Astrocyte of the cerebellum (primary cell): Measurements from ENCODE around the gene PLCD4.

Experiments used
- DNase-seq: peaks from one replicate; pipeline ENCODE4 v3.0.0-alpha.2; 2011; ENCODE audit warnings: low read depth
- H3K4me3 ChIP-seq: 2 replicates; pipeline ENCODE4 v1.5.1; 2011; ENCODE audit warnings: mild to moderate bottlenecking, low read depth, low read length, moderate library complexity
- in situ Hi-C: cut with HindIII; loops from 2 replicates; pipeline ENCODE4 v1.10.0; 2017; ENCODE audit warnings: low sequenced_read_pairs
- TF ChIP-seq, protein P1 (sequence below): IDR thresholded peaks from 2 replicates; pipeline ENCODE4 v1.5.1; 2012; ENCODE audit warnings: low read length, low read depth, moderate library complexity, mild to moderate bottlenecking; ENCODE audit errors: missing control alignments

PLCD4 gene

DNA sequence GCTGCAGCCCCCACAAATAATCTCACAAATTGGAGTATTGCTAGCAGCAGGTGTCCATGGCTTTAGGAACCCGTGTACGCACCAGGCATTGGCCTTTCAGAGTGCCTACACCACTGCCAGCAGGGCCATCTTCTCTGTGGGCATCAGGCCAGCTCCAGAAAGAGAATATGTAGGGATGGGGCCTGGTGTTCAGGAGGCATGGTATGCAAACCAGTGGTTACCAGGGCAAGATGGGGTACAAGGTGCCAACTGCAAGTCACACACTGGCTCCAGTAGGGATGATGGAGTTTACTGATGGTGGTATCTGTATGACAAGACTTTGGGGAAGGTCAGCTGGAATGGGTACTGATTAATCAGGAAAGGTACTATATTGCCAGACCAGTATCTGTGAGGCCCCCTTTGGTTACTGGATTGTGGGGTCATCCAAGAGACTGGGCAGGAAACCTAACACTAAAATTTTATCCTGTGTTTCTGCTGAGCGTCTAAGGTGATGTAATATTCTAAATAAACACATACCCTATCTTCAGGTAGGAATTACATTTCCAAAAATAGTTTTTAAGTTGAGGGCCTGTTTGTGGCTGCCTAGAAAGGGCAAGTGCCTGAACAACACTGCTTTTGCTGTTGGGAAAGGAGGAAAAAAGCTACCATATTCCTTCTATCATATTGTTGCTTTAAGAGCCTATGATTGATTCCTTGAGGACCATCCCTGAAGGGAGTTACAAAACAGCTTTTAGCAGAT lies 30.0 kb upstream of the PLCD4 start:
- no peak overlapping the region for H3K4me3 ChIP-seq
- DNase-seq: no peak
- in situ Hi-C loops: no loop called here
- TF ChIP-seq, protein P1, sequence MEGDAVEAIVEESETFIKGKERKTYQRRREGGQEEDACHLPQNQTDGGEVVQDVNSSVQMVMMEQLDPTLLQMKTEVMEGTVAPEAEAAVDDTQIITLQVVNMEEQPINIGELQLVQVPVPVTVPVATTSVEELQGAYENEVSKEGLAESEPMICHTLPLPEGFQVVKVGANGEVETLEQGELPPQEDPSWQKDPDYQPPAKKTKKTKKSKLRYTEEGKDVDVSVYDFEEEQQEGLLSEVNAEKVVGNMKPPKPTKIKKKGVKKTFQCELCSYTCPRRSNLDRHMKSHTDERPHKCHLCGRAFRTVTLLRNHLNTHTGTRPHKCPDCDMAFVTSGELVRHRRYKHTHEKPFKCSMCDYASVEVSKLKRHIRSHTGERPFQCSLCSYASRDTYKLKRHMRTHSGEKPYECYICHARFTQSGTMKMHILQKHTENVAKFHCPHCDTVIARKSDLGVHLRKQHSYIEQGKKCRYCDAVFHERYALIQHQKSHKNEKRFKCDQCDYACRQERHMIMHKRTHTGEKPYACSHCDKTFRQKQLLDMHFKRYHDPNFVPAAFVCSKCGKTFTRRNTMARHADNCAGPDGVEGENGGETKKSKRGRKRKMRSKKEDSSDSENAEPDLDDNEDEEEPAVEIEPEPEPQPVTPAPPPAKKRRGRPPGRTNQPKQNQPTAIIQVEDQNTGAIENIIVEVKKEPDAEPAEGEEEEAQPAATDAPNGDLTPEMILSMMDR: no peak

DNA sequence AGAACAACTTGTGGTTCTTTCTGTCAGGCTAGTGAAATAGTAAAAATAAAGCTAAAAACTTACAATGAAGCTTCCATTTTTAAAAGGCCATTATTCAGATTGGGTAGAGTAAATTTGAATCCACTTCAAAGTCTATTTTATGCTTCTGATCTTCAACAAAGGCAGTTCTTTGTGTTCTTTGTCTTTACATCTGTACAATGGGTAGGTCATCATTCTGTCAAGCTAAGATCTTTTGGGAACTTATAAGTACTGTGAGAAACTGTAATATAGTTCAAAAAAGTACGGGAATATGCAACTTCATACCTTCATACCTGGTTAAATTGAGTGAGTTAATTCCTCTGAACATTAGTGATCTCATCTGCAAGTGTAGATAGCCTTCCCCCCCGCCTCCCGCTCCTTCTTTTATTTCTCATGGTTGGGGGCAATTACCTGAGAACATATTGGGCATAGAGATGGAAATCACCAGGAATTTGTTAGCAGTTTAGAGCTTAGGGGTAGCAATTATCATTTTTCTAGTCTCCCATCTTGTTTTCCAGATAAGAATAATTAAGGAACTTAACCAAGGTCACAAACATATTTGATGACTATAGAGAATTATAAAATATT lies 29.3 kb upstream of the PLCD4 start:
- in situ Hi-C loops: no loop called here
- TF ChIP-seq, protein P1: no peak
- no peak for DNase-seq
- no peak overlapping the region for H3K4me3 ChIP-seq

- no peak overlapping the region for H3K4me3 ChIP-seq
- TF ChIP-seq, protein P1: no peak
- no peak for DNase-seq
- in situ Hi-C loops: no loop called here
Measured at GRCh38 chr2:218582076-218582475, 25.6 kb upstream of the PLCD4 start.

- TF ChIP-seq, protein P1: no peak
- no peak overlapping the region for H3K4me3 ChIP-seq
- in situ Hi-C loops: no loop called here
- no peak for DNase-seq
Measured at GRCh38 chr2:218583983-218584850, 23.5 kb upstream of the PLCD4 start.

GRCh38 chr2:218585541-218585940 lies 22.2 kb upstream of the PLCD4 start:
- TF ChIP-seq, protein P1: no peak
- no peak overlapping the region for H3K4me3 ChIP-seq
- in situ Hi-C loops: no loop called here
- no peak for DNase-seq

- in situ Hi-C loops: no loop called here
- peak; percentile 45 for DNase-seq
- no peak overlapping the region for H3K4me3 ChIP-seq
- TF ChIP-seq, protein P1: no peak
Measured at GRCh38 chr2:218605432-218605831, 2.3 kb upstream of the PLCD4 start.
